Eye (tissue), 1 donor: ENCODE data around the gene FNIP1.
"Not testable (repeated sequence)": the region's sequence is repeated elsewhere in the genome, so short reads cannot be mapped to it uniquely, and the experiment has no call there.

Source experiments
- DNase-seq: peaks from one replicate; pipeline ENCODE4 v3.0.0-alpha.2; 2015

Gene FNIP1

DNA sequence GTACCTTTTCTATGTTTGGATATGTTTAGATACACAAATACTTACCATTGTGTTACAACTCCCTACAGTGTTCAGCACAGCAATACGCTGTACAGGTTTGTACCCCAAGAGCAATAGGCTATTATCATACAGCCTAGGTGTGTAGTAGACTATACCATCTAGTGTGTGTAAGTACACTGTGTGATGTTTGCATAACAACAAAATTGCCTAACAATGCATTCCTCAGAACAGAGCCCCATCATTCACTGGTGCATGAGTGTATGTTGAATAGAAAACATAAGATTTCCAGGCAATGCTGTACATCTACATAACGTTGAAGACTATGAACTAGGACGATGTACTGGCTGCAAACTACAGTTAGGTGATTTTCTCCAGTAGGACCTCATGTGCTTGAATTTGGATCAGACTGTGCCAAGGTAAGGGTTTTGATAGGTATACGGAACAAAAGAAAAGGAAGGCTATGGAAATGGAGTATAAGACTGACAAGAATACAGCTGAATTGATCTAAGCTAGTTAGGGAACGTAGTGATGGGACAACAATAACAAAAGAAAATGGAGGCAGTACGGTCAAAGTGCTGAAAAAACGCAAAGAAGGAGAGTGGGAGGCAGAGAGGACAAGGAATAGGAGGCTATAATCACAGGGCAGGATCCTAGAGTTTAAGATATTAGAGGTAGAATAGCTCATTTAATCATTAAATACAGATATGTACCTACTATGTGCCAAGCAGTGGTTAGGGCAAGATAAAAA is 46.9 kb downstream of the FNIP1 start:
- no peak for DNase-seq

DNA sequence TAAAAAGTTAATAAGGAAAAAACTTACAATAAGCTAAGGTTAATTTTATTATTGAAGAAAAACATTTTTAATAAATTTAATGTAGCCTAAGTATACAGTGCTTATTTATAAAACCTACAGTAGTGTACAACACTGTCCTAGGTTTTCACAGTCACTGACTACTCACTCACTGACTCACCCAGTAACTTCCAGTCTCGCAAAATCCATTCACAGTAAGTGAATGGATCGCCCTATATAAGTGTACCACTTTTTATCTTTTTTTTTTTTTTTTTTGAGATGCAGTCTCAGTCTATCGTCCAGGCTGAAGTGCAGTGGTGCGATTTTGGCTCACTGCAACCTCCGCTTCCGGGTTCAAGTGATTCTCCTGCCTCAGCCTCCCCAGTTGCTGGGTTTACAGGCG is 47.7 kb downstream of the FNIP1 start:
- no peak for DNase-seq

DNA sequence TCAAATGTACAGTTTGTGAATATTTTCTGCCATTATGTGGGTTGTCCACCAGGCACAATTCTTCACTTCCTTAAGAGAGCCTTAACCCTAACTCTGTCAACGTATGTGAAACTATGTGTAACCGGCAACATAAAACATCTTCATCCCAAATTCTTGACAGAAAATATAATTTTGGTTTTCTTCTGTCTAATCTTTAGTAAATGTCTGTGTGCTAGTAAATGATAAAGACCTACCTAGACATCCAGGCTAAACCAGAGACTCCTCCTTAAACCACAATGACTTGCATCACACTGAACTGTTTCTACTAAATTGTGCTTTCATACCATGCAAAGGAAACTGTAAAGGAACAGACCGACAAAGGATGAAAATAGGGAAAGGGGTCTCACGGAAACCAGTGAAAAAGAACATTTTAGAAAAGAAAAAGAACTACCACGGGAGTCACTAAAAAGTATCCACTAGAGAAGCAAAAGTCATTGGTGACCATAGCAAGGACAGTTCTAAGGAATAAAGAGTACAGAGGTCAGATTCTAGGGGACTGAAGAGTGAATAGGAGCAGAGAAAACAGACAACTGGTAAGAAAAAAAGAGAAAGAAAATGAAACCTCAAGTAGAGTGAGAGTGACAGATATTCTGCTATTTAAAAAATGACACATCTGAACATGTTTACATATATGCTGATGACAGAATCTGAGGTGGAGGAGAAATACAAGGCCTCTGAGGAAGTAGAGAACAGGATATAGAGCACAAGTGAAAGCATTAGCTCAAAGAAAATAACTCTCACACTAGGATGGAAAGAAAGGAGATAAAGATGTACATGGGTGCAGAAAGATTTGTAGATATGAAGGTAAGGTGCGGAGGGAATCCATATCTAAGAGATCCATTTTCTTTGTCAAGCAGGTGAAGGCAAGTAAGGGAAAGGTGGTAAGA is 49.4 kb downstream of the FNIP1 start:
- DNase-seq = no peak

DNA sequence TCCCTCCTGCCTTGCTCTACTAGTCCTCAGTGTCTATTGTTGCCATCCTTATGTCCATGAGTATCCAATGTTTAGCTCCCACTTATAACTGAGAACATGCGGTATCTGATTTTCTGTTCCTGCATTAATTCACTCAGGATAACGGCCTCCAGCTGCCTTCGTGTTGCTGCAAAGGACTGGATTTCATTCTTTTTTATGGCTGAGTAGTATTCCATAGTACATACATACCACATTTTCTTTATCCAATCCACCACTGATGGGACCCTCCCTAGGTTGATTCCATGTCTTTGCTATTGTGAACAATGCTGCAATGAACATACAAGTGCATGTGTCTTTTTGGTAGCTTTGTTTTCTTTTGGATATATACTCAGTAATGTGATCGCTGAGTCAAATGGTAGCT is 50.4 kb downstream of the FNIP1 start:
- no peak for DNase-seq

DNA sequence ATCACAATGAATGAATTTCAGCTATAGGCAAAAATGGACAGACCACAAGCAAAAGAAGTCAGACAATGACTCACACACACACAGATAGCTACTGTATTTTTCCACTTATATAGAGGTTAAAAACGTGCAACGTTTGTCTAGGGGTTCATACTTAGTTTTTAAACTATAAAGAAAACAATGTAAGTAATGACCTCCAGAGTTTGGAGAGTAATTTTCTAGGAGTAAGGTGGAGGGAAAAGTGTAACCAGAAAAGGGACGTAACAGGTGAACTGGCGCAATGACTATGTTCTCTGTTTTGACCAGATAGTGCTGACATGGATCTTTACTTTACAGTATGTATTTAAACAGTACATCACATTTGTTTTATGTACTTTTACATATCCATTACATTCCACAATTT is 51.1 kb downstream of the FNIP1 start:
- DNase-seq = no peak

DNA sequence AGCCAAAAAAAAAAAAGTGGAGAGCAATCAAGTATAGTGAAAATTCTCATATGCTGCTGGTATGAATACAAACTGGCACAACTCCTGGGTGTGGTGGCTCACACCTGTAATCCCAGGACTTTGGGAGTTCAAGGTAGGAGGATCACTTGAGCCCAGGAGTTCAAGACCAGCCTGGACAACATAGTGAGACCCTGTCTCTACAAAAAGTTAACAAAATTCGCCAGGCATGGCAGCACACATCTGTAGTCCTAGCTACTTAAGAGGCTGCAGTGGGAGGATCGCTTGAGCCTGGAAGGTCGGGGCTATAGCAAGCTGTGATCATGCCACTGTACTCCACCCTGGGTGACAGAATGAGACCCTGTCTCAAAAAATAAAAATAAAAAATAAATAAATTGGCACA is 51.7 kb downstream of the FNIP1 start:
- no peak for DNase-seq

DNA sequence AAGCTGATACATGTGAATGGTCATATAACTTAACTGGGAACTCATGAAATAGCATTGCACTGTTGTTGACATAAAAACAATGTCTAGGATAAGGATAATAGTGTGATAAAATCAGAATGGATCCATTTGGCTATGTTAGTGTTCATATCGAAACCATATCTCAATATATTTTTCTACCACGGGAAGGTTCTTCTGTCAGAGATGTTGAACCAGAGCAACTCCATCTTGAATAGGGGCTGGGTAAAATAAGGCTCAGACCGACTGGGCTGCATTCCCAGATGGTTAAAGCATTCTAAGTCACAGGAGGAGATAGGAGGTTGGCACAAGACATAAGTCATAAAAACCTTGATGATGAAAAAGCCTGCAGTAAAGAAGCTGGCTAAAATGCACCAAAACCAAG is 56.3 kb downstream of the FNIP1 start:
- no peak for DNase-seq

DNA sequence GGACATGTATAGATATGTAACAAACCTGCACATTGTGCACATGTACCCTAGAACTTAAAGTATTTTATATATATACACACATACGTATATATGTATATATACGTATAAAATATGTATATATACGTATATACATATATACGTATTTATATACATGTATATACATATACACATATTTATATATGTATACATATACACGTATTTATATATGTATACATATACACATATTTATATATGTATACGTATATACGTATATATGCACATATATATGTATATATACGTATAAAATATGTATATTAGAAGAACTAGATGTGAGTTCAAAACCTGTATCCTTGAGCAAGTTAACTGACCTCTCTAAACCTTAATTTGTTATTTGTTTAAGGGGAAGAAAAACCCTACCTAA is 61.4 kb downstream of the FNIP1 start:
- DNase-seq = no peak

DNA sequence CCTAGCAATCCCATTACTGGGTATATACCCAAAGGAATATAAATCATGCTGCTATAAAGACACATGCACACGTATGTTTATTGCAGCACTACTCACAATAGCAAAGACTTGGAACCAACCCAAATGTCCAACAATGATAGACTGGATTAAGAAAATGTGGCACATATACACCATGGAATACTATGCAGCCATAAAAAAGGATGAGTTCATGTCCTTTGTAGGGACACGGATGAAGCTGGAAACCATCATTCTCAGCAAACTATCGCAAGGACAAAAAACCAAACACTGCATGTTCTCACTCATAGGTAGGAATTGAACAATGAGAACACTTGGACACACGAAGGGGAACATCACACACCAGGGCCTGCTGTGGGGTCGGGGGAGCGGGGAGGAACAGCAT is 61.9 kb downstream of the FNIP1 start:
- DNase-seq = not testable (repeated sequence)

DNA sequence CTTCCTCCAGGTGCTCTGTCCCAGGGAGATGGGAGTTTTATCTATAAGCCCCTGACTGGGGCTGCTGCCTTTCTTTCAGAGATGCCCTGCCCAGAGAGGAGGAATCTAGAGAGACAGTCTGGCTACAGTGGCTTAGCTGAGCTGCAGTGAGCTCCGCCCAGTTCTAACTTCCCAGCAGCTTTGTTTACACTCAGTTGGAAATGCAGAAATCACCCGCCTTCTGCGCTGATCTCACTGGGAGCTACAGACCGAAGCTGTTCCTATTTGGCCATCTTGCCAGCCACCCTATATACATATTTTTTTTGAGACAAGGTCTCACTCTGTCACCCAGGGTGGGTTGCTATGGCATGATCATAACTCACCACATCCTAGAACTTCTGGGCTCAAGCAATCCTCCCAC is 67.5 kb downstream of the FNIP1 start:
- not testable (repeated sequence) for DNase-seq

DNA sequence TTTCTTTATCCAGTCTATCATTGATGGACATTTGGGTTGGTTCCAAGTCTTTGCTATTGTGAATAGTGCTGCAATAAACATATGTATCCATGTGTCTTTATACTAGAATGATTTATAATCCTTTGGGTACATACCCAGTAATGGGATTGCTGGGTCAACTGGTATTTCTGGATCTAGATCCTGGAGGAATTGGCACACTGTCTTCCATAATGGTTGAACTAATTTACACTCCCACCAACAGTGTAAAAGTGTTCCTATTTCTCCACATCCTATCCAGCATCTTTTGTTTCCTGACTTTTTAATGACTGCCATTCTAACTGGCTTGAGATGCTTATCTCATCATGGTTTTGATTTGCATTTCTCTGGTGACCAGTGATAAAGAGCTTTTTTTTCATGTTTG is 72.7 kb downstream of the FNIP1 start:
- not testable (repeated sequence) for DNase-seq

DNA sequence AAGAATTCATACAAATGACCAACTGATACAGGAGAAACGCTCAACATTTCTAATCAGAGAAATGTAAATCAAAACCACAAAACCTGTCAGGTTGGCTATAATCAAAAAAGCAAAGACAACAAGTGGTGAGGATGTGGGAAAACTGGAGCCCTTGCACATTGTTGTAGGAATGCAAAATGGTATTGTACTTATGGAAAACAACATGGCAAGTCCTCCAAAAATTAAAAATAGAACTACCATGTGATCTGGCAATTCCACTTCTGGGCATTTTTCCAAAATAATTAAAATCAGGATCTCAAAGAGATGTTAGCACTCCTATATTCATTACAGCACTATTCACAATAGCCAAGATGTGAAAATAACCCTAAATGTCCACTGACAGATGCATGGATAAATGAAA is 76.1 kb downstream of the FNIP1 start:
- no peak for DNase-seq

DNA sequence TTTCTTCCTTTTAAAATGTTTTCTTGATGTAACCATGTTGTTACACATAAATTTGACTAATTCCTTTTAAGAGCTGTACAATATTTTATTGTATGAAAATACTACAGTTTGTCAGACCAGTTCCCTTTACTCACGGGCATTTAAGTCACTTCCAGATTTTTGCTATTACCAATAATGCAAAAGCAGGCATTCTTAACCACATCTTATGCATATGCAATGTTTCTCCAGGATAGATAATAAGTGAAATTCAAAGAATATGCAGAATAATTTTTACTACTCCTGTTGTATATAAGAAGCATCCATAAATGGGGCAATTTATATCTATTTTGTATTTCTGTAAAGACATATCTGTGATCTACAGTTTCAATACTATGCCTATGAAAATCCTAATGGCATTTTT is 77.3 kb downstream of the FNIP1 start:
- no peak for DNase-seq

DNA sequence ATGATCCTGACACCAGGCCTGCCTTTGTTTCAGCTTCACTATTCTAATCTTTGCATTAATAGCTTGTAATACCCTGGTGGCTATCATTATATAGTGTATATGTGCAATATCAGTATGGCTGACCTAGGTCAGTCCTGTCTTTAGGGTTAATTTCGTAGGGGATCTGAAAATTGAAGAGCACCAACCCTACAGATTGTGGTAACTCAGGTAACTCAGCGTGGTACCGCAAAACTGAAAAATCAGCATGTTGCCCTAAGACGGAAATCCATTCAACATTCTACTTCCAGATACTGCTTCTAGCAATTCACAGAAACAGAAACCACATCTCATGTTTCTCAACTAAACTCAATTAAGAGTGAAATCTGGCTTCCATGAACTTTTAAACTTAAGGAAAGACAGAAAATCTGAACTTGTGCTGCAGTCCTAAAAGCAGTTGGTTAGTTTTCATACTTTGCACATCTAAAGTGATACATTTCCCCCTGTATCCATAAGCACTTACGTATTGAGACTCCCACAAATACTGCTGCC is 78.3 kb downstream of the FNIP1 start:
- no peak for DNase-seq

DNA sequence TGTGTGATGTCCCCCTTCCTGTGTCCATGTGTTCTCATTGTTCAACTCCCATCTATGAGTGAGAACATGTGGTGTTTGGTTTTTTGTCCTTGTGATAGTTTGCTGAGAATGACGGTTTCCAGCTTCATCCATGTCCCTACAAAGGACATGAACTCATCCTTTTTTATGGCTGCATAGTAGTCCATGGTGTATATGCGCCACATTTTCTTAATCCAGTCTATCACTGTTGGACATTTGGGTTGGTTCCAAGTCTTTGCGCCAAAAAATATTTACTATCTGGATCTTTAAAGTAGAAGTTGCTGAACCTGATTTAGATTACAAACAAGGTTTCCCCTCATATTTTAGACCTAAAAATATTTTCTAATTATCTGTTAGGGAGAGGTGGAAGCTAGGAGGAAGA is 79.7 kb downstream of the FNIP1 start:
- not testable (repeated sequence) for DNase-seq

DNA sequence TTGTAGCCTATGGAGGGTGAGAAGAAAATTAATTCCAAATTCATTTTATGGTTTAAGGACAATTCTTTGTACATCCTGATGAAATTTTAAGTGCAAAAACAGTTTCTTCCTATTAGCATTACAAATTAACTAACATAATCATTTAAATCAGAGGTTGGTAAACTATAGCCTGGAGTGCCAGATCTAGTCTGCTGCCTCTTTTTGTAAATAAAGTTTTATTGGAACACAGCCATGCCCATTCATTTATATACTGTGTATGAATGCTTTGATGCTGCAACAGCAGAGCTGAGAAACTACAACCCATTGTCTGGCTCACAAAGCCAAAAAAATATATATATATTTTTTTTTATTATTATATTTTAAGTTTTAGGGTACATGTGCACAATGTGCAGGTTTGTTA is 80.2 kb downstream of the FNIP1 start:
- no peak for DNase-seq

DNA sequence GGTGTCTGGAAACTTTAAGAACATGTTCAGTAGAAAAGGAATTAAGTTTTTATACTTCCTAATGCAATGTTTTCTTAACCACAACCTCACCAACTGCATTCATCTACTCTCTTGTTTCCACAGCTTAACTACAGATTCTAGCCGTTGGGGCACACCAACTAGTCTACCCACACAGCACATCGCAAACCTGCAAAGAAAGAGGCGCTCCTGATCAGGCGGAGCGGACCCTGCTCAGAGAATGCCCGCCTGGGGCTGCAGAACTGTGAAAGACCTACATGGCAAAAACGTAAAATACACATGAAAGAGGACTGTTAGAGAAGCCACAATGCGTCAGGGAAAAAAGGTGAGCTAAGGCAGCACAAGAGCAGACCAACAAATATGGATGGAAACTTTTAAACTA is 86.4 kb downstream of the FNIP1 start:
- DNase-seq = no peak

DNA sequence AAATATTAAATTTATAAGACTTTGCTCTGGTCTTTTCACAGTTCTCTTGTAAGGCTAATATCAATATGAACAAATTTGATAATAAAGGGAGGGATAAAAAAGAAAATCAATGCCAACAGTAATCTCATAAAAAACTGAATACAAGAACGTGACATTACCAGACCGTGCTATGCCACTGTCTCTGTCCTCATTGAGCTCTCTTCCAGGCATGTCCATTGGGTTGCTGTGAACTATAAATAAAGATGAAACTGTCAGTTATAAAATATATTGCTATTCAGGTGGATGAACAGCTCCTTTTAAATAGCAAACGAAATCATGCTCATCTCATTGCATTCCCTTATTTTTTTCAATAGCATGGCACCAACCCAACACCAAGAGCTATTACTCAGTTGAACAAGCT is 87.8 kb downstream of the FNIP1 start:
- no peak for DNase-seq

DNA sequence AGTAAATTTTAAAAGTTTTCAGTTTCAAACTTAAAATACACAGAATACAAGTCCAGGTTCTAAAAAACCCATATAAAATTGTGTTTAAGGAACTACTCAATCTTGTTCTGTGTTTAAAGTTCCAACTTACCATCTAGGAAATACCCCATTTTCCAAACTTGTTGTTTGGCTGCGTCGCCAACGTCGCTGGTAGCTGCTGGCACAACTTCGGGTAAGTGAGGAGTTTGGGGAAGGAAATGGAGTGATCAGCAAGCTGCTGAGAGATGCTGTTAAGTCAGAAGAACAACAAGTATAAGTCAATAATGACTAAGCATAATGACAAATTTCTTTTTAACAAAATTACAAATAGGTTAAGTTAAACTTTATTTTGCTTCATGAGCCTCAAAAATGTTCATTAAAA is 90.5 kb downstream of the FNIP1 start:
- DNase-seq = no peak

DNA sequence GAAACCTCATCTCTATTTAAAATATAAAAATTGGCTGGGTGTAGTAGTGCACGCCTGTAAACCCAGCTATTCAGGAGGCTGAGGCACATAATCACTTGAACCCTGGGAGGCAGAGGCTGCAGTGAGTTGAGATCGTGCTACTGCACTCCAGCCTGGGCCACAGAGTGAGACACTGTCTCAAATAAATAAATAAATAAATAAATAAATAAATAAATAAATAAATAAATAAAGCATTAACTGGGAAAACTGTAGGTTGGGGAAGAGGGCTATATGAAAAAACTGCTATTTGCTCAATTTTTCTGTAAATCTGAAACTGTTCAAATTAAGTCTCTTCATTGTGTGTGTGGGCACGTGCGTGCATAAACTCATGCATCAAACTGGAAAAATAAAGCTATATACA is 101.9 kb downstream of the FNIP1 start:
- no peak for DNase-seq

DNA sequence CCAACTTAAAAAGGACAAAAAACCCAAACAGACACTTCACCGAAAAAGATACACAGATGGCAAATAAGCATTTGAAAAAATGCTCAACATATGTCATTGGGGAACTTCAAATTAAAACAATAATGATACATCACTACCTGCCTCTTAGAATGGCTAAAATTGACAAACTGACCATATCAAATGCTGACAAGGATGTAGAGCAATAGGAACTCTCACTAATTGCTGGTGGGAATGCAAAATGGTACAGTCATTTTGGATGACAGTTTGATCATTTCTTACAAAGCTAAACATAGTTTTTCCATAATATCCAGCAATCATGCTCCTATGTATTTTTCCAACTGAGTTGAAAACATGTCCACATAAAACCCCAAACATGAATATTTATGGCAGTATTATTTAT is 102.9 kb downstream of the FNIP1 start:
- no peak for DNase-seq

DNA sequence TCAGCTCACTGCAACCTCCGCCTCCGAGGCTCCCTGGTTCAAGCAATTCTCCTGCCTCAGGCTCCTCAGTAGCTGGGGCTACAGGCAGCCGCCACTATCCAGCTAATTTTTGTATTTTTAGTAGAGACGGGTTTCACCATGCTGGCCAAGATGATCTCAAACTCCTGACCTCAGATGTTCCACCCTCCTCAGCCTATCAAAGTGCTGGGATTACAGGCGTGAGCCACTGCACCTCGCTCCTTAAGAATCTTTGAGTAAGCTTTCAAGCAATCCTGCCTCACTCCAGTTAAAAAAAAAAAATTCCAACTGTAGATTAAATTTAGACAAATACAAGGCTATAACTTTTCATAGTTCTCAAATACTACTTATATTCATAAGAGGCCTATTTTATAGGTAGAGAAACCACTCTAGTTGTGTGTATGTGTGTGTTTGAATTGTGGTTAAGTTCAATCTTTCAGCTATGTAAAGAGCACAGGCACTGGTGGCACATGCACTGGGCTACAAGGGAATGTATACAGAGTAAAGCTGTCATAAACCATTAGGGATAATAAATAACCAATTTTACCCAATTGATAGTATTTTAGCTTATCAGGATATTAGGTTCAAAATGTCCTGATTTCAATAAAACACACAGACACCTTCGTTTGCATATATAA is 111.2 kb downstream of the FNIP1 start:
- DNase-seq = no peak

DNA sequence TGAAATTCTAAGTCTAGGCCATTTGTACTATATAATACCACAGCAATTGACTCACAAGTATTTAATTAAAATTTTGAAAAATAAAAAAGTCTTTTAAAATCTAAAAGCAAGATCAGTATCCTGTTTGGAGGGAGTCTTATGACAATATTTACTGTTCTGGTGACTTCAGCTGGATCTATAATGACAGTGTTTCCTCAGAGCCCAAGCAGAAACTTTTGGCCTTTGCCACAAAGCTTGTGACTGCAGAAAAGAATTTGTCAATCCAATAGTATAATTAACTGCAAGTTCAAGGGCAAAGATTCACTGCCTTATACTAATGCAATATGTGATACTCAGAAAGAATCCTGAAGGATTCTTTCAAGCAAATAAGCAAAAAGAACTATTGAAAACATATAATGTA is 112.2 kb downstream of the FNIP1 start:
- no peak for DNase-seq

DNA sequence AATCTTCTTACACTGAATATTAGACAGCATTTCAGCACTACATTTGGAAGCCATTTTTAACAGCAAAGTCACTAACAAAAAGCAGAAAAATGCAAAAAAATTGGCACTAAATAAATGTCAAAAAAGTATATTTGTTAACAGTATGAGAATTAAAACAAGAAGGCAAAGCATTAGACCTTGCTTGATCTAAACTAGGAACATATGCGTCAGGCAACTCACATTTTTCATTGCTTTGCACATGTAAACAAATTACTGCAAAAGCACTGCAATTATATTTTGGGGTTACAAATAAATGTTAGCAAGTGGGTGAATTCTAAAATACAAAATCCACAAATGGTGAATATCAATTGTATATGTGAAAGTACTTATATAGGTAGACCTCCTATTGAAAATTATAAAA is 112.8 kb downstream of the FNIP1 start:
- DNase-seq = no peak
